CD4-positive, alpha-beta T cell treated with Interleukin-17A for 1 hour (primary cell): ENCODE results near the gene MITF.

ENCODE experiments used
- DNase-seq: peaks from one replicate; pipeline ENCODE4 v3.0.0-alpha.2; 2020

Gene MITF

GRCh38 chr3:69925506-69925905 lies 186.2 kb downstream of the MITF start:
- no peak for DNase-seq

- DNase-seq: no peak
Measured at GRCh38 chr3:69926385-69926784, 187.1 kb downstream of the MITF start.

DNA sequence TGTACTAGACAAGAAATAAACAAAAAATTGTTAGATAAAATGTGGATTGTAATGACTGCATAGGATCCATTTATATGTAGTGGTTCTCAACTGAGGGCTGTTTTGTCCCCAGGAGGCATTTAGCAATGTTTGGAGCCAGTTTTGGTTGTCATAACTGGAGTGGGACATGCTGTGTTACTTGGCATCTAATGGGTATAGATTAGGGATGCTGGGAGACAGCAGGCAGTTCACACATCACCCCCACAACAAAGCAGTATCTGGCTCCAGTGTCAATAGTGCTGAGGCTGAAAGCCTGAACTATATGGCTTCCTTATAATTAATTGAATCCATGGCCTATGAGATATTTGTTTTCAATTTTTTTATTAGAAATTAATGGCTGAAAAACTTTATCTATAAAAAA lies 188.3 kb downstream of the MITF start:
- no peak for DNase-seq

GRCh38 chr3:69929019-69929418 lies 189.8 kb downstream of the MITF start:
- DNase-seq: no peak

DNA sequence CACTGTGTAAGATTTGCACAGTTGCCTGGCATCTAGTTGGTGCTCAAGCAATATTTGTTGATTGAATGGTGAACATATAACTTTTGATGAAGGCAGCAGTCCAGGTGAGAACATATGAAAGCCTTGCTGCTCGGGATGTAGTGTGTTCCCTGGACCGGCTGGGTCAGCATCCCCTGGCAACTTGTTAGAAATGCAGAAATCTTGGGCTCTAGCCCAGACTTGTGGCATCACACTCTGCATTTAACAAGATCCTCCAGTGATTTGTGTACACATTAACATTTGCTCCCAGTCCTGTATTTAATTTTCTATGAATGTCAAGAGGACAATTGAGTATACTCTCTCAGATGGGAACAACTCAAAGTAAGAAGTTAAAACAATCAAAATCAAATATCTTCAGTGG lies 191.3 kb downstream of the MITF start:
- DNase-seq: no peak

DNA sequence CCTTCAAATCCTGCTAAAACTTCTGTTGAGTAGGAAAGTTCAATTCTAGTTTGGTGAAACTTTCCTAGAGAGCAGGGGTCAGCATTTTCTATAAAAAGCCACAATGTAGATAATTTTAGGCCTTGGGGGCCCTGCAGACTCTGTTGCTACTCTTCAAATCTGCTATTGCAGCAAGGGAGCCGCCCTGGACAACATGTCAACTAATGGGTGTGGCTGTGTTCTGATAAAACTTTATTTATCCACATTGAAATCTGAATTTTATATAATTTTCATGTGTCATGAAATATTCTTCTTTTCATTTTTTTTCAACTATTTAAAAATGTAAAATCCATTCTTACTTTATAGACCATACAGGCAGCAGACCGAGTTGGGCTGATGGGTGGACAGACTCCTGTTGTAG lies 192.8 kb downstream of the MITF start:
- DNase-seq: no peak

DNA sequence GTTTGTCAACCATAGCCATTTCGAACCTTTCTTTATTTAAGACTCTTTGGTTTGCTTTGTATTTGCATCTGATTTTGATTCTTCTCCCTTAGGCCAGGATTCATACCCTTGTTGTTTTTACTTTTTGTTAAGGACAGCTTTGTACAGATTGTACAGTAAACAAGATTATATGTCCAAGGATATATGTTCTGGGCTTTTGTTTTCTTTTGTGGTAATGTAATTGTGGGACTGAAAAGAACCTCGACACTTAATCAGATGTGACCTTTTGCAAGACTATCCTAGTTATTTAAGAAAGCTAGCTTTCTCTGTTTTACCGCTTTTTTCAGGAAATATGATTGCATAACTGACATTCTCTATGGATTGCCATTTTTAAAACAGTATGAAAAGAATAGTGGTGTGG lies 193.2 kb downstream of the MITF start:
- no peak for DNase-seq

DNA sequence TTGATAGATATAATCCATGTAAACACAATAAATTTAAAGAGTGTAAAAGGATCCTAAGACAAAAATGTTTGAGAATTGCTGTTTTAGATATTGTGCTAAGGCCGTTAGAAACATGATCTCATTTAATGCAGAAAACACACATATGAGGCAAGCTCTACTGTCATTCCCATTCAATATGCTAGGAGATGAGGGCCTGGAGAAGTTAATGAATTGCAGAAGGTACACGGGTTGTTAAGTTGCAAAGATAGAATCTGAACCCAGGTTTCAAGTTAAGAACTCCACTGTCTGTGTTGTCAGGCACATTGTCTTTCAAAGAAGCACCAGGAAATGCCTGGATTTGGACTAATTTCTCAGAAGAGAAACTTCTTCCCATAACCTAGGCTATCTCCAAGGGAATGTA lies 195.1 kb downstream of the MITF start:
- no peak for DNase-seq

GRCh38 chr3:69936266-69936665 lies 197.0 kb downstream of the MITF start:
- no peak for DNase-seq

GRCh38 chr3:69938061-69938460 lies 198.8 kb downstream of the MITF start:
- no peak for DNase-seq

DNA sequence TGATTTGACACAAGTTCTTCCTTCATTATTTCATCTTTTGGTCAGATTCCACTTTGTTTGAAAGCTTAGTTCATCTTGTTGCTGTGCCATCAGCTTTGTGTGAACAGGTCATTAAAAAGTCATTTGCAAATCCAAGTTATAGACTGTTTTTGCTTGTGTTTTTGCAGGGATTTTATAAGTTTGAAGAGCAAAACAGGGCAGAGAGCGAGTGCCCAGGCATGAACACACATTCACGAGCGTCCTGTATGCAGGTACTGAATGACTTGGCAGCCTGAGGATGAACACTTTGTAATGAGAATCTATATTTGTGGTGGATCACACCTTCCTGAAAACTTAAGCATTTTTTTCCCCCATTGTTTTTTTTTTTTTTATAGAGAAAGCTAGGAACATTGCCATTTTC lies 199.7 kb downstream of the MITF start:
- no peak for DNase-seq

DNA sequence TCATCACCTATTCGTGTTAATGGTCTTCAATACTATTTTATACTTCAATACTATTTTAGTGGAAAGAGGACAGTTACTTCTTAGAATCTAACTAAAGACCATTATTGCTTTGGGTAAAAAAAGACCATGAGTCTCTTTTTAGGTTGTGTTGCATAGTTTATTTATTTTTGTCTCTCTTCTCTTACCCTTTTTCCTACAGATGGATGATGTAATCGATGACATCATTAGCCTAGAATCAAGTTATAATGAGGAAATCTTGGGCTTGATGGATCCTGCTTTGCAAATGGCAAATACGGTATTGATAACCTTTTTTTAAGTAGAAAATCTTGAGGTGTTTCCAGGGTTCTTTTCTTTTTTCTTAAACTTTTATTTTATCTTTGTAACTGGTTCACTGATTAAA lies 201.8 kb downstream of the MITF start:
- DNase-seq: no peak

DNA sequence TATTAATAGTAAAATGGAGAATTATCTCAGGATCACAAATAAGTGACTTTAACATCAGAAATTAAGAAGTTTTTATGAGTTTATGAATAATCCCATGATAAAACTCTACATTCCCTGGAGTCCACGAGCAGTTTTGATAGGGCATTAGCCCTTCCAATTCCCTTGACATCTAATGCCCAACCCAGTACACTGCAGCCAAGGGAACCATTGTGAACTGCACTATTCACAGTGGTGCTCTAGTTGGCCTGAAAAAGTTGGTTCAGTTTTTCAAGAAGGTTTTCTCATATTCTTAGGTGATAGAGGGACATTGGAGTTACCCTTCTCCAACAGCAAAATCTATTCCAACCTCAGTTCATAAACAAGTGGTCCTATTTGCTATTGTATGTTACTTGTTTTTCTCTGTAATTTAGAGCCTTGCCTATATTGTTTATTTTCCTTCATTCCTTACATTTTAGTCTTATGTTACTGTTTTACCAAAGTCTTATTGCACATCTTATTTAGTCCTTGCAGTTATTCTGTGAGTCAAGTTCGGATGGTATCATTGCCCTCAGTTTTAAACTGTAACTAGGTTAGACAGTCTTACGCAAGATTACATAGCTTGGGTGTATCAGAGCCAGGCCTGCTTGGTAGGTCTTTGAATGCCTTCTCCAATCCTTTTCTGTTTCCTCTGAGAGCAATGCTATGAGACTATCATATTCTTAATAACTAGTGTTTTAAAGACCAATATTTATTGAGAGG lies 202.3 kb downstream of the MITF start:
- DNase-seq: no peak

DNA sequence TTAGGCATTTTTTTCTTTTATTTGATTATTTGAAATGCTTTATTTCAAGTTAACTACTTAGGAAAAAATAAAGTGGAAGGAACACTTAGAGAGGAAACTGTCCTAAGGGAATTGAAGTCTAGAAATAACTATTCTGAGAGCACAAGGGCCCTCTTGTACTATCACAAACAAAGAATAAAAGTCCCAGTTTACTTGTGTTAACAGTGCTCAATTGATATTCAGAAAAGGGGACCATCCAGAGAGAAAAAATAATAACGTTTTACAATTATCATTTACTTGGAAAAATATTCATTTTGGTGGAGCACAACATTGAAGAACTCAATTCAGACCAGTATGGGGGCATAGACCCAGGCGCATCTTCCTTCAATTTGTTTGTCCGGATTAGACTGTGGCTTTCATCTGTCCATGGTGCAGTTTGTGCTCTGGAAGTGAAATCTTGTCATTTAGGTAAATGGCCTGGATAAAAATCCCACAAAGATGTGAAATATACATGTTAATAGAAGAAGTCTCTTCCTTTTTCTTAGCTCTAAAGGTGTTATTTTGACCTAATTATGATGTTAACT lies 205.7 kb downstream of the MITF start:
- DNase-seq: no peak

DNA sequence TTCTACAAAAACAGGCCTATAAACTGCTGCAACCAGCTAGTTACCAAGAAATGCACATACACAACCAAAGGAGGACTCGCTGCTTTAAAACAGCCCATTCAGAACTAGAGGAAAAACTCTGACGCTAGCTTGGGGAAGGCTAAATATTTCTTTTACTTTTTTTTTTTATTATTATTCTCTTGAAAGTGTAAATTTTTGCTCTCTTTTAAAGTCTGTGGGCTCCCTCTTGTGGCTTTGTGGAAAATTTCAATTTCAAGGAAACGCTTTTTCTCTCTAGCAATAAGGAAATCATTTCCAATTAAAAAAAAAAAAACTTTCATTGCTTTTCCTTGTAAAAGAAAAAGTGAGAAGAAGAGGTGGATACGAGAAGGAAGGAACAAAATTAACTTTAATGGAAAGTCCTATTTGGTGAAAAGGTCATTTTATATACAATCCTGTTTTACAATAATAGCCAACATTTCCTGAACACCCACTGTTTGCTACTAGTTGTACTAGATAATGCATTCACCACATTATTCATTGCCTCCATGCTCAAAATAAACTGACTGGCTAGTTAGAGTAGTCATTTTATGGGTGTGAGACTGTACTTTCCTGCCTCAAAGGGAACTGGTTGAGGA lies 209.1 kb downstream of the MITF start:
- no peak for DNase-seq

DNA sequence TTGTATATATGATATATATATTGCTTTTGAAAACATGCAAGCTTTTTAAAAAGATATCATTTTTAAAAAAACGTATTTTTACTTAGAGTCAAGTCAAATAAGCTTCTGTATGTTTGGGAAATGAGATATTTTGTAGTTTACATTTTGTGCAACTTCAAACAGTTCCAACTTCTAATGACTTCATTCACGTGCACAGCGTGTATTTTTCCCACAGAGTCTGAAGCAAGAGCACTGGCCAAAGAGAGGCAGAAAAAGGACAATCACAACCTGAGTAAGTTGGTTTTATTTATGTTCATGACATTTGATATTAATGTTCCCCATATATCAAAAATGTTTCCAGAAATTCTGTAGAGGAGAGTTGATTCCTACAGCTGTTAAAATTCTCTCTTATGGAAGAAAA lies 212.4 kb downstream of the MITF start:
- DNase-seq: no peak

- DNase-seq: no peak
Measured at GRCh38 chr3:69959581-69959980, 220.3 kb downstream of the MITF start.

DNA sequence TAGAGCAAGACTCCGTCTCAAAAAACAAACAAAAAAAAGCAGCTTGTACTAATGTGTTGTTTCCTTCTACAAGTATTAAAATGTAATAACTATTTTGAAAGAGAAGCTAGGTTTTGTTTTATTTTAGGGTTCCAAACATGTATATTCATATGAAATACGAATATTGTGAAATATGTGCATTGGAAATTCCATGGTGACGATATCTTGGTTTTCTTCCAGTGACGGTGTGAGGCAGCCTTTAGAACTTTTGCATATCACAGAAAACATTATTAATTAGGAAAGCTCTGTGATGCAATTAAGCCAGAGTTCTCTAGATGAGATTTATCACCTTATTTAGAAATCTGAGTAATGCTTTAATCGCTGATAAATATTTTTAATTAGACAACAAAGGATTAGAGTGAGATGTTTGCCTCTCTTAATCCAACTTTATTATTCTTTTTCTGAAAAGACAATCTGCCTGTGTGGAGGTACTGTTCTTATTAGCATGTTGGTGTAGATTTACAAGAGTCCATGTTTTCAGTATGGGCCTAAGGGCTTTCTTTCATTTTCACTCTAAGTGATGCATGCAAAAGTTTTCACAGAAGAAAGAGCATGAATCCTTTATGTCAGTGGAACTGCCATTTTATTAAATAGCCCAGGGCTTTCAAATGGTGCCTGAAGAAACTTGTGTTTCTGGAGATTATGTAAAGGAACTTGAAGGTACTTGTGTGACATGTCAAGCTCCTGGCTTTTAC lies 222.6 kb downstream of the MITF start:
- DNase-seq: no peak

DNA sequence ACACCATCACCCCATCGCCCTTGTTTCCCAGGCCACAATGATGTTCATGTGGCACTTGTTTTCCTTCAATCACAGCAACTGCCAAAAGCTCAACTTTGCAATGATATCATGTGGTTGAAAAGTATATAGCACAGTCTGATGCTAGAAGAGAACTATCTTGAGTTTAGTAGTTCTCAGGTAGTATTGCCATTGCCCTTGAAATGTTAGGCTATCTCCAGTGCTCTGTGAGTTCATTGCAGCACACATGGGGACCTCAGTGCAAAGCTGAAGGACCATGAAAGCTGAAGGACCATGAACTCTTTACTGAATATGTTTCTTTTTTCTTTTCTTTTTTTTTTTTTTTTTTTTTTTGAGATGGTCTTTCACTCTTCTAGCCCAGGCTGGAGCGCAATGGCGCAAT lies 224.4 kb downstream of the MITF start:
- DNase-seq: no peak

DNA sequence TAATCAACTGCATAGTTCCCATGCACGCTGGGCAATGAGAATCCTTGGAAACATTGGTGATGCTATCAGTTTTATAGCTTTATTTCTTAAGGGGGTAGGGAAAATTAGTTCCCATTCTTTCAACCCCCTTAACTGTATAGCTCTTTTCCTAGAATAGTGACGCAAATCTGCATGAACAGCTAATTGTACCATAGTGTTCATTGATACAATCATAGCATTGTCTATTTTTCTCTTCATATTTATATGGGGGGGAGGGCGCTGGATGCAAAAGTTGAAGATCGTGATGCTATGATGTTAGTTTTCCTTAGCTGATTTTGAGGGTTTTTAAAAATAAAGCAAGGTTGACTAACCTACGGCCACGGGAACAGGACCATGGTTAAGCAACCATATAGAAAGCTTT lies 227.9 kb downstream of the MITF start:
- no peak for DNase-seq

DNA sequence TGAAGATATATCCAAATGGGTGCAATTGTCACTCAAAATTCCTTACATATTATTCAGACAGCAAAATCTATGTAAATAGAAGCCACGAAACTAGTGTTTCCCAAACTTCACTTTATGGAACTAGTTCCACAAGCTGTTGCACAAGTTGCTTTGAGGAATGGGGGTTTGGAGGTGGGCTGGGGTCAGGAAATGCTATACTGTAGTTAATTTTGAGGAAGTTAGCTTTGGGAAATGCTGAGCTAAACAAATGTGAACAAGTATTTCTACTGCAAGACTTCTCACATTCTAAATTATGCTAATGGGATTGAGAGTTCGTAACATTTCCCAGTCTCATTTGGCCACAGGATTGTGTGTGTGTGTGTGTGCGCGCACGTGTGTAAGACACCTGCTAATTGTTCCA lies 231.6 kb downstream of the MITF start:
- DNase-seq: no peak

DNA sequence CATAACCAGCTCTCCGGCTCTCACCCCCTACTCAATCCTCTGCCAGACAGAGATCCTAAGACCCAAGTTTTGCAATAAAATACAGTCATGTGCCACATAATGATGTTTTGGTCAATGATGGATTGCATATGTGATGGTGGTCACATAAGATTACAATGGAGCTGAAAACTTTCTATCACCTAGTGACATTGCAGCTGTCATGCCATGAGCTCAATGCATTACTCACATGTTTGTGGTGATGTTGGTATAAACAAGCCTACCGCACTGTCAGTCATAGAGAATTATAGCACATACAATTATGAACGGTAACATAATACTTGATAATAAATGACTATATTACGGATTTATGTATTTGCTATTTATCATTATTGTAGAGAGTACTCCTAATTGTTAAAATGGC lies 233.4 kb downstream of the MITF start:
- no peak for DNase-seq

DNA sequence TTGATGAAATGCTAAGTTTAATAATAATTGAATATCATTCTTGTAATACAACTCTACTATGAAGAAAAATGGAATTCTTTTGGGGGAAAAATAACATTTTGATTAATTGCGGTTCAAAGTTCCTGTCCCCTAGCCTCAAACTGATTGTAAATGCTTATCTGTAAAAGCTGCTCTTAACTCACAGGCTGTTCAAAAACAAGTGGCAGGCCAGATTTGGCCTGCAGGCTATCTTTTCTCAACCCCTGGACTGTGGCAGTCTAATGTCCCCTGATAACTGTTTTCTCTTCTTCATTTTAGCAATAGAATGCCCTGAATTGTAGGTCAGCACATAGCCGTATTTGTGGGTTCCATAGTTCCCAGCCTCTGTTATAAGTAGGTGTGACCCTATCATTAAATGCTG lies 236.8 kb downstream of the MITF start:
- no peak for DNase-seq
